ENCODE measurements around the gene VPS8. TPM values are rescaled to one million over a fixed set of nuclear protein-coding genes. Genes with fewer than 3 reads are reported as not detected.

The VPS8 gene
- total RNA-seq, 2 experiments from 2014 or later, result 25.7 to 25.9 TPM

- ChIA-PET CTCF (no interaction called here), POLR2A (no interaction called here)
These were observed 217.1 kb downstream of the VPS8 start for GRCh38 chr3:185029086-185029485.

DNA sequence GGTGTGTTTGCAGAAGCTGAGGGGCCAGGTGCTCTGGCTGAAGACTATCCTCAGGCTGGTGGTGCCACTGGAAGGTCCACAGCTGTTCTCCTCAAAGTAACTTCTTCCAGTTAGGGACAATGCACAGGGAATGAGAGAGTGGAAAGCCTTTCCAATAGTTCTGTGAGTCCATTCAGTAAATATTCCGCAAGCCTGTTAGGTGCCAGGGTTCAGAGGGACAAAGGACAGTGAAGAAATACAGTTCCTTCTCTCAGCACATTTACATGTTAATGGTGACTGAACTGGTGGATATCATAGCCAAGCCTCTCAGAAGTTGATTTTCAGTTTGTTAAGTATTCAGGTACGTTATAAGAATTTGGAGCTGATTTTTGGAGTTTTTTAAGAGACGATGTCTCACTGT is 218.4 kb downstream of the VPS8 start:
- ChIA-PET POLR2A (no interaction called here), CTCF (no interaction called here)

- ChIA-PET CTCF (no interaction called here), POLR2A (no interaction called here)
These were observed 219.0 kb downstream of the VPS8 start for GRCh38 chr3:185030951-185031350.

DNA sequence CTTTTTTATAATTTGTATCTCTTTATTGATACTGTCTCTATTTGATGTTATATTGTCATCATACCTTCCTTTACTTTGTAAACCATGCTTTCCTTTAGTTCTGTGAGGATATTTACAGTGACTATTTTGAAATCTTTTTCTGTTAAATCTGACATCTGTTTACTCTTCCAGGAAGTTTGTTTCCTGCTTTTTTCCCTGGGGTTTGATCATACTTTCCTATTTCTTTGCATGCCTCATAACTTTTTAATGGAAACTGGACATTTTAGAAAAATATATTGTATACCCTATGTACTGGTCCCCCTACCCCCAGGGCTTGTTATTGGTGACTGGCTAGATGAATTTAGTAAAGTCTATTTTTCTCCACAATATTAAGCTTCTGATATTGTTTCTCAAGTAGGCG is 225.8 kb downstream of the VPS8 start:
- POLR2A ChIA-PET, result no interaction called here
- CTCF ChIA-PET, result no interaction called here

DNA sequence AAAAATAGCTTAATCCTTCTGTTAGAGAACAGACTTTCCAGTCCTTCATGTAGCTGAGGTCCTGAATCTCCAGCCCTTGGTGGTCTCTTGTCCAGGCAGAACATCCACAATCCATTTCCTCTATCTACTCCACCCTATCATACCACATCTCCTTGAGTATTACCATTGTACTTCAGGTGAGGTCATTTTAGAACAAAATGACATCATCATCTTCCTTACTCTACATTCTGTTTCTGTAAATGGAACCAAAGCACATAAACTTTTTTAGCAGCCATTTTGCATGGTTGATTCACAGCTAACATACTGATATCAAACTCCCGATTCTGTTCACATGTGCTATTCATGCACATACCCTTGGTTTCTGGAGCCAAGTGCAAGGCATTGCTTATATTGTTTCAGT is 228.5 kb downstream of the VPS8 start:
- CTCF ChIA-PET, result no interaction called here
- POLR2A ChIA-PET, result no interaction called here

GRCh38 chr3:185041540-185041939 is 229.6 kb downstream of the VPS8 start:
- ChIA-PET CTCF (interaction anchor here (0.6 kb wide), 1 partner anchor 15 kb away, joined by 3 read pairs; no protein-coding TSS in a partner anchor), POLR2A (no interaction called here)

- ChIA-PET POLR2A (no interaction called here), CTCF (no interaction called here)
These were observed 230.5 kb downstream of the VPS8 start for GRCh38 chr3:185042312-185043050.

GRCh38 chr3:185046164-185046515 is 234.2 kb downstream of the VPS8 start:
- CTCF ChIA-PET, result no interaction called here
- POLR2A ChIA-PET, result no interaction called here

DNA sequence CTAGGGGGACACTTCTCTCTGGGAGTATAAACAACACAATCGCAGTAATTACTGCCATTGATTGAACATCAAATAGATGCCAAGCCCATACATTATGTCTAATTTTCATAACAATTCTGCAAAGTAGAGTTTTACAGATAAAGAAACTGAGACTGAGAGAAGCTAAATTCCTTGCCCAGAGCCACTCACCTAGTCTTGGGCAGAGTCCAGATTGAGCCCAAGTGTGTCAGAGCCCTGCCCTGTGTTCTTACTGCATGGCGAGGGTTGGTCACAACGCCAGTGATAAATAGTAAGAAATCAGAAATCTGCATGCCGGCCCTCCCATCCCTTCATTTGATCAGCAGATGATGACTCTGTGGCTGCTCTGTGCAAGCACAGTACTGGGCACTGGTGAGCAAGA is 234.6 kb downstream of the VPS8 start:
- ChIA-PET POLR2A (no interaction called here), CTCF (no interaction called here)

GRCh38 chr3:185049710-185050109 is 237.7 kb downstream of the VPS8 start:
- POLR2A ChIA-PET, result no interaction called here
- CTCF ChIA-PET, result no interaction called here

GRCh38 chr3:185051801-185052200 is 239.8 kb downstream of the VPS8 start:
- ChIA-PET POLR2A (no interaction called here), CTCF (no interaction called here)

DNA sequence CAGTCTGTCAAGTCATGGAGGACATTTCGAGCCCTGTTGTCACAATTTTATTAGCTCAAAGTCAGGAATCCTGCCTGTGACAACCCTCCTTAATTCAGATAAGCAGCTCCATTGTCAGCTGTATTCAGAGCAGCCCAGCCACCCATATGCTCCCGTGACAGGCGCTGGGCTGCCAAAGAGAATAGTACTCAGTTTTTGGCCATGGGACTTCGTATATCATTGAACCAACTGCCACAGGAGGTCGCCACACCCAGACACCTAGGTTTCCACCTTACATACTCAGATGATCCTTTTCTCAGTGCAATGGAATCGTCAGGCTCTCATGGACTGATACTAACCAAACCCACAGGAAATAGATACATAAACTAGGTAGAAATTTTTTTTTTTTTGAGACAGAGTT is 240.7 kb downstream of the VPS8 start:
- CTCF ChIA-PET, result no interaction called here

GRCh38 chr3:185056908-185057307 is 244.9 kb downstream of the VPS8 start:
- CTCF ChIA-PET, result no interaction called here
- POLR2A ChIA-PET, result no interaction called here

More for the DNA sequence above, 240.7 kb downstream of the VPS8 start:
- POLR2A ChIA-PET, result no interaction called here

GRCh38 chr3:185057829-185058228 is 245.9 kb downstream of the VPS8 start:
- ChIA-PET POLR2A (no interaction called here), CTCF (no interaction called here)

GRCh38 chr3:185058796-185059195 is 246.8 kb downstream of the VPS8 start:
- ChIA-PET POLR2A (no interaction called here), CTCF (no interaction called here)

- ChIA-PET POLR2A (no interaction called here), CTCF (interaction anchor here (0.6 kb wide), 1 partner anchor 248 kb away, joined by 3 read pairs; the partner anchor contains the start of gene VPS8)
These were observed 247.8 kb downstream of the VPS8 start for GRCh38 chr3:185059766-185060165.

- CTCF ChIA-PET, result no interaction called here
- POLR2A ChIA-PET, result no interaction called here
These were observed 248.7 kb downstream of the VPS8 start for GRCh38 chr3:185060655-185061054.

GRCh38 chr3:185062191-185062590 is 250.2 kb downstream of the VPS8 start:
- CTCF ChIA-PET, result no interaction called here
- POLR2A ChIA-PET, result no interaction called here

DNA sequence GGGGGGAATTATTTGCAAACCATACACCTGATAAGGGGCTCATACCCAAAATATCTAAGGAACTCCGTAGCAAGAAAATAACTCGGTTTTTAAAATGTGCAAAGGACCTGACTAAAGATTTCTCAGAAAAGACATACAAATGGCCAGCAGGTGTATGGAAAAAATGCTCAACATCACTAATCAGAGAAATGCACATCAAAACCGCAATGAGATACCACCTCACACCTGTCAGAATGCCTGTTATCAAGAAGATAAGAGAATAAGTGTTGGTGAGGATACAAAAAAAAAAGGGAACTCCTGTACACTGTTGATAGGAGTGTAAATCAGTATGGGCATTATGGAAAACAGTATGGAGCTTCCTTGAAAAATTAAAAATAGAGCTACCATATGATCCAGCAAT is 251.5 kb downstream of the VPS8 start:
- ChIA-PET CTCF (no interaction called here), POLR2A (no interaction called here)

DNA sequence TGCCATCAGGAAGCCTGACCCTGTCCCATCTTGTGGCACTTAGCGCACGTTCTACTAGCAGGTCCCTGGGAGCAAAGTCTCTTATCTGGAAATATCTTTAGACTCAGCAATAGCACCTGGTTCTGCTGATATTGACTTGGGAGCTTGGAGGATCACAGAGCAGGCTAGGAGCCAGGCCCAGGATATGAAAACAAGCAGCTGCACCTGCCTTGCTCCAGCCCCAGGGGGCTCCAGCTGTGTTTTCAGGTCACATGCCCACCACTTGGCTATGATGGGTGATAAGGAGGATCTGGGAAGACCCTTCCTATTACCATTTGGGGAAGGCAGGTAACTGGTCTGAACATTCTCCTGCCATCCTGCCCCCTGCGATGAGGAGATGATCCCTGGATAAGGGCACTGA is 253.1 kb downstream of the VPS8 start:
- ChIA-PET CTCF (no interaction called here), POLR2A (no interaction called here)

DNA sequence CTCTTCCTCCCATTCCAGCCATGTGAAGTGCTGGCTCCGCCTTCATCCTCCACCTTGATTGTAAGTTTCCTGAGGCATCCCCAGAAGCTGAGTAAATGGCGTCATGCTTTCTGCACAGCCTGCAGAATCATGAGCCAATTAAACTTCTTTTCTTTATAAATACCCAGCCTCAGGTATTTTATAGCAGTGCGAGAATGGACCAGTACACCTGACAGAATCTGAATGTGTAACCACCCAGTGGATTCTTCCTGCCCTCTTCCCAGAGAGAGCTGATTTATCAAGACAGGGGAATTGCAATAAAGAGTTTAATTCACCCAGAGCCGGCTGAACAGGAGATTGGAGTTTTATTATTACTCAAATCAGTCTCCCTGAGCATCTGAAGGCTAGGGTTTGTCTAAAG is 254.3 kb downstream of the VPS8 start:
- ChIA-PET CTCF (no interaction called here), POLR2A (no interaction called here)

DNA sequence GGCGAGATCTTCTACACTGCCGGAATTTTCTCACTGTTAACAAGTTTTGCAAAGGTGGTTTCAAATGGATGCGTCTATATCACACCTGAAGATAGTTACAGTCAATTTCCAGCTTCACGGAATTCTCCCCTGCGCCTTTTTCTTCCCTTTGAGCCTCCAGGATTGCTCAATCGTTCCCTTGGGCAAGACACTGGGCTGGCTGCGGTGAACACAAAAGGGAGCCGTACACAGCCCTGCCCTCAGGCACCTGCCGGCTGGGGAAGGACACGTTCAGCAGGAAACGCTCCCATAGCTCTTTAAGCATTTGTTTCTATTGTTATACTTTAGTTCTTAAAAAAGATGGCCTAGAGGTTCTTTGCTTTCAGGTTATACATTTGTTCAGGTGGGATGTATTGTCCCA is 255.2 kb downstream of the VPS8 start:
- POLR2A ChIA-PET, result no interaction called here
- CTCF ChIA-PET, result no interaction called here

Data from activated CD8-positive, alpha-beta memory T cell treated with anti-CD3 and anti-CD28 coated beads for 36 hours (primary cell).